ENCODE data around the gene SUPT3H.

DNA sequence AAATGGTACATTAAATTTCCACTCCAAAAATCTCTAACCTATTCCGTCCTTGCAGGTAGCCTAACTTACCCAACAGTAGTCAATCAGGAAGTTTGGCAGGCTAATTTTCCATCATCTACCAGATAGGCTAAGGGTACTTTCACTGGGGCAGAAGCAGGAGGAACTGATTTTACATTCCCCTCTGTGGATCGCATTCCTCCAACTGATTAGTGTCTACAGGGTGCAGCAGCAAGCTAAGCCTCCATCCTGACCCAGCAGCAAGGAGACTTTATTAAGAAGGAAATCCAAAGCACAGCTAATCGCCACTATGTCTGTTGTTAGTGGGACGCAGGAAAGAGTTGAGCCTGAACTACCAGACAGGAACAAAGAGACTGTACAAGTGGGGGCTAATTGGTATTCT is 192.8 kb downstream of the SUPT3H start:
- TF ChIP-seq, protein P1, sequence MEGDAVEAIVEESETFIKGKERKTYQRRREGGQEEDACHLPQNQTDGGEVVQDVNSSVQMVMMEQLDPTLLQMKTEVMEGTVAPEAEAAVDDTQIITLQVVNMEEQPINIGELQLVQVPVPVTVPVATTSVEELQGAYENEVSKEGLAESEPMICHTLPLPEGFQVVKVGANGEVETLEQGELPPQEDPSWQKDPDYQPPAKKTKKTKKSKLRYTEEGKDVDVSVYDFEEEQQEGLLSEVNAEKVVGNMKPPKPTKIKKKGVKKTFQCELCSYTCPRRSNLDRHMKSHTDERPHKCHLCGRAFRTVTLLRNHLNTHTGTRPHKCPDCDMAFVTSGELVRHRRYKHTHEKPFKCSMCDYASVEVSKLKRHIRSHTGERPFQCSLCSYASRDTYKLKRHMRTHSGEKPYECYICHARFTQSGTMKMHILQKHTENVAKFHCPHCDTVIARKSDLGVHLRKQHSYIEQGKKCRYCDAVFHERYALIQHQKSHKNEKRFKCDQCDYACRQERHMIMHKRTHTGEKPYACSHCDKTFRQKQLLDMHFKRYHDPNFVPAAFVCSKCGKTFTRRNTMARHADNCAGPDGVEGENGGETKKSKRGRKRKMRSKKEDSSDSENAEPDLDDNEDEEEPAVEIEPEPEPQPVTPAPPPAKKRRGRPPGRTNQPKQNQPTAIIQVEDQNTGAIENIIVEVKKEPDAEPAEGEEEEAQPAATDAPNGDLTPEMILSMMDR (conservative IDR thresholded peaks at IDR 0.05 in 1 of 2, IDR thresholded peaks at IDR 0.05 in 1 of 2; ENCODE audit: extremely low read depth in 1 of 2, insufficient read depth in 1 of 2, low read depth in 1 of 2, low read length in 2 of 2), result no peak
- TF ChIP-seq EZH2 (IDR thresholded peaks at IDR 0.05; ENCODE audit: borderline replicate concordance, low read length), result no peak

Data from mammary epithelial cell (primary cell).